ENCODE measurements around the gene HOXD8. TPM values are rescaled to one million over a fixed set of nuclear protein-coding genes. Genes with fewer than 3 reads are reported as not detected.

The HOXD8 gene
- total RNA-seq, 1 donor from 2014 or later: not detected

DNA sequence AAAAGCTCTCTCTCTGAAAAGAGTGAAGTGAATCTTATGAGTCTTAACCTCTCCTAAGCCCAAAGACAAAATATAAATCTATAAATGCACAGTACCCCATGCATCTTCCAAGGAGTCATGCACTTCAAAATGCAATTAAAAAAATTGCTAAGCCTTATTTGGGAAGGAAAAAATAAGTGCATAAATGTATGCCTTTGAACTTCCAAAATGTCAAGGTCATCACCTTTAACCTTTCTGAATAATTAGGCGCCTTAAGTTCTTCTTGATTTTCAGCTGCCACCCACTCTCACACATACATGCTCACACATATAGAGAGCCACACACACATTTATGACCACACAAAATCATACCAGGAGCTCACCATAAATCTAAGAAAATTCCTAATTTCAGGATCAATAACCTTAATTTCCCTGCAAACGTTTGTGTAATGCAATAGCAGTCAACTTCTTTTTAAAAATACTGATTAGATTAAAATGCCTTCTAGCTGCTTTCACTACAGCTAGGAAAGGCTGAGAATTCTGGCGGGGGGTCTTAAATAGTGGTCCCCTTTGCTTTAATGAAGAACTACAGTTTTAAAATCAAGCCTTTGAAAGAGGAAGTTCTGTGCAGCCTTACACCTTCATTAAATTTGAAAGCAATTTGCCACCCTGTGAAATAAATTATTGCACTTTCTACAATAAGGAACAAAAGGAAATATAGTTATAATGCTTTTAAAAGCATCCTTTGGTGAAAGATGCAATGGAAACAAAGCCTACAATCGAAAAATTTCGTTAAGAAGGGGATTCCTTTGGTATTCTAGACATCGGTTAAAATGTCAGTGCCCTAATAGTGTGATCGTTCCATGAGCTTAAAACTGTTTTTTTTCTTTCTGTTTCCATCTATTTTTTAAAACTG lies 18.8 kb upstream of the HOXD8 start:
- CTCF ChIA-PET: interaction anchor here (0.8 to 1.2 kb wide), 2 partner anchors 16 to 541 kb away, joined by 3 to 7 read pairs; no protein-coding TSS in a partner anchor
- intact Hi-C loops (cut with micrococcal nuclease): loop anchor here (2.0 kb wide), 1 partner anchor 26 kb away; no protein-coding TSS in a partner anchor
- Mint-ChIP-seq H3K9me3 (peaks cover 3% of the 10 kb centered on the region), H3K4me3 (no peak overlapping the region), H3K27ac (no peak overlapping the region), H3K4me1 (peaks cover 15% of the 10 kb centered on the region), H3K27me3 (peaks cover 63% of the 10 kb centered on the region), H3K36me3 (ENCODE audit: low read depth) (no peaks in the 10 kb centered on the region)
- no peak for DNase-seq
- POLR2A ChIA-PET: no interaction called here
- TF ChIP-seq, protein P1, sequence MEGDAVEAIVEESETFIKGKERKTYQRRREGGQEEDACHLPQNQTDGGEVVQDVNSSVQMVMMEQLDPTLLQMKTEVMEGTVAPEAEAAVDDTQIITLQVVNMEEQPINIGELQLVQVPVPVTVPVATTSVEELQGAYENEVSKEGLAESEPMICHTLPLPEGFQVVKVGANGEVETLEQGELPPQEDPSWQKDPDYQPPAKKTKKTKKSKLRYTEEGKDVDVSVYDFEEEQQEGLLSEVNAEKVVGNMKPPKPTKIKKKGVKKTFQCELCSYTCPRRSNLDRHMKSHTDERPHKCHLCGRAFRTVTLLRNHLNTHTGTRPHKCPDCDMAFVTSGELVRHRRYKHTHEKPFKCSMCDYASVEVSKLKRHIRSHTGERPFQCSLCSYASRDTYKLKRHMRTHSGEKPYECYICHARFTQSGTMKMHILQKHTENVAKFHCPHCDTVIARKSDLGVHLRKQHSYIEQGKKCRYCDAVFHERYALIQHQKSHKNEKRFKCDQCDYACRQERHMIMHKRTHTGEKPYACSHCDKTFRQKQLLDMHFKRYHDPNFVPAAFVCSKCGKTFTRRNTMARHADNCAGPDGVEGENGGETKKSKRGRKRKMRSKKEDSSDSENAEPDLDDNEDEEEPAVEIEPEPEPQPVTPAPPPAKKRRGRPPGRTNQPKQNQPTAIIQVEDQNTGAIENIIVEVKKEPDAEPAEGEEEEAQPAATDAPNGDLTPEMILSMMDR (IDR thresholded peaks at IDR 0.05): no peak
- no peak for ATAC-seq (ENCODE audit: low read depth)

DNA sequence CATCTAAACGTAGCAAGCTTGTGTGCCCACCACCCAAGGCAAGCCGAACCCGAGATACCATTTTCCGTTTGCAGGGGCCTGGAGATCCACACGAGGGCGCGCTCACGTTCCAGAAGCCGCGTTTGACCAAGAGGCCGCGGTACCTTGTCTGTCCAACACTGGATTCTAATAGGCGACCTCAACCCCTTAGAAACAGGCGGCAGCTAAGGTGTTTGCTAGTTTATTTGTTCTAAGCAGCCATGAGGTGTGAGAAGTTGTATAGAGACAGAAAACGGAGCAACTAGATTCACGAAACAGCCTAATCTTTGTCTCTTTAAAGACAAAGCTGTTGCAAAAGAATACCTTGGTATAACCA lies 18.2 kb upstream of the HOXD8 start:
- intact Hi-C loops (cut with micrococcal nuclease): loop anchor here (2.0 kb wide), 1 partner anchor 26 kb away; no protein-coding TSS in a partner anchor
- no peak for DNase-seq
- CTCF ChIA-PET: interaction anchor here (0.8 to 1.2 kb wide), 2 partner anchors 16 to 540 kb away, joined by 3 to 7 read pairs; no protein-coding TSS in a partner anchor
- Mint-ChIP-seq H3K4me1 (peaks cover 10% of the 10 kb centered on the region), H3K36me3 (ENCODE audit: low read depth) (no peaks in the 10 kb centered on the region), H3K9me3 (peaks cover 1% of the 10 kb centered on the region), H3K27me3 (peaks cover 62% of the 10 kb centered on the region), H3K4me3 (no peak overlapping the region), H3K27ac (no peak overlapping the region)
- TF ChIP-seq, protein P1 (IDR thresholded peaks at IDR 0.05): no peak
- POLR2A ChIA-PET: no interaction called here
- no peak for ATAC-seq (ENCODE audit: low read depth)

DNA sequence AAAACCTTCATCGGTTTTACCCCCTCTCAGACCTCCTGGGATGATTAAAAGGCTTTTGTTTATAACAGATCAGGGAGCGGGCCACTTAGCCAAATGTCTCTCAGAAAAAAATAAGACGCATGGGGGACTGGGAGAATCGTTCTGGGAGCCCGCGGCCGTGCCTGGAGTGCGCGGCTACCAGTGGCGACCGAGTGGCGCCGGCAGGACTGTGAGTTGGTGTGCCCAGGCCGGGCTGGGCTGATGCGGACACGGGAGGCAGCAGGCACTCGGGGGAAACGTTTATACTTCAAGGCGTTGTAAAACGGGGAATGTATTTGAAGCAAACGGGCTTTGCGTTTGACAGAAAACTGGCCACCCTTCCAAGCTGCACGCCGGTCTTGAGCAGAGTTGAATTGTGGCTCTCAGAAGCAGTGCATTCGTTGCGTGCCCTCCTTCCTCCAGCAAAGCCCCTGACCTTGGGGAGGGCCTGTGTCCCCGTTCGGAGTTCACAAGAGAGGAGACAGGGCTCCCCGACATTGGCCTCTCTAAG lies 17.6 kb upstream of the HOXD8 start:
- H3K9me3 Mint-ChIP-seq: no peaks in the 10 kb centered on the region

DNA sequence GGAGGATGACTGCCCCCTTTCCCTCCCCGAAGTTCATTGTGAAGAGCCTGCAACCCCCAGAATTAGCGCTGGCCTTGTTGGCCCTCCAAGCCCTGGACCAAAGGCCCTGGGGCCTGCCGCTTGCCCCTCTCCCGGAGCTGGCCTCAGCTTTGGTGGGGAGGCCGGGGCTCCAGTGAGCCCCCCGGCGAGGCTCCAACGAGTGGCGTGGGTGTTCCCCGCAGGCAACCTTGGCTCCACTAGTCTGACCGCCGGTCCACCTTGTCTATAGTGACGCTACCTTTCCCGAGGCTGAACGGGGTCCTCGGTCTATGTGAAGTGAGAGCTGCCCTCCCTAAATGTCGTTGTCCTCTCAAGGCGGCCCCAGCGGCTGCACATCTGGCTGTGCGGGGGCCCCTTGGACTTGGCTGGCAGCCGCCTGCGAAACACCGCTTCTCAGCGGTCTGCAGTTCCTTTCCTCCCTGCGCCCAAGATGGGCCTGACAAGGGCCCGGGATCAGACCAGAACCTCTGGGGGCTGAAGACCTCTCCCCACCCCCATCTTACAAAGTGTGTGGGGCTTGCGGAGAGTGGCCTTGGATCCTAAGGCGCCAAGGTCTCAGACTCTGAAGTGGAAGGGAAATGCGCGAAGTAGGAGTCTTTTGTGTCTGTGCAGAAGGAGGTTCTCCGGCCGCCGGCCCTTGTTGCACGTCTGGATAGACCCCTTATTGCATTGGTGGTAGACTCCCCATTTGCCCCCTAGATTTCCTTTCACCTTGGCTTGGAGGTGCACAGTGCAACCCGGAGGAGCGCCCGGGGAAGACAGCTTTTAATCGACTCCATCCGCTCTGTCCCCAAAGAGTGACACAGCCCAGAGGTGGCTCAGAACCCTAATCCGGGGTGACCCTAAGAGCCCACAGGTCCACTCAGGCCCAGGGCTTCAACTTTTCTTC lies 16.9 kb upstream of the HOXD8 start:
- no peak for ATAC-seq (ENCODE audit: low read depth)
- no peak overlapping the region for H3K27ac Mint-ChIP-seq
- peaks cover 67% of the 10 kb centered on the region for H3K27me3 Mint-ChIP-seq
- H3K9me3 Mint-ChIP-seq: no peaks in the 10 kb centered on the region
- ChIA-PET CTCF (no interaction called here), POLR2A (no interaction called here)
- no peak overlapping the region for H3K4me3 Mint-ChIP-seq
- intact Hi-C loops (cut with micrococcal nuclease): no loop called here
- no peak for DNase-seq
- H3K4me1 Mint-ChIP-seq: peaks cover 4% of the 10 kb centered on the region
- no peaks in the 10 kb centered on the region for H3K36me3 Mint-ChIP-seq (ENCODE audit: low read depth)
- TF ChIP-seq, protein P1 (IDR thresholded peaks at IDR 0.05): no peak

More for the DNA sequence above, 17.6 kb upstream of the HOXD8 start:
- Mint-ChIP-seq H3K4me3 (no peak overlapping the region), H3K27me3 (peaks cover 66% of the 10 kb centered on the region), H3K27ac (no peak overlapping the region), H3K4me1 (peaks cover 7% of the 10 kb centered on the region), H3K36me3 (ENCODE audit: low read depth) (no peaks in the 10 kb centered on the region)
- TF ChIP-seq, protein P1 (IDR thresholded peaks at IDR 0.05): no peak
- DNase-seq: no peak
- intact Hi-C loops (cut with micrococcal nuclease): loop anchor here (2.0 kb wide), 1 partner anchor 27 kb away; no protein-coding TSS in a partner anchor
- ATAC-seq (ENCODE audit: low read depth): no peak
- ChIA-PET CTCF (no interaction called here), POLR2A (no interaction called here)
